Measurements from ENCODE around the gene GMDS.

The GMDS gene

DNA sequence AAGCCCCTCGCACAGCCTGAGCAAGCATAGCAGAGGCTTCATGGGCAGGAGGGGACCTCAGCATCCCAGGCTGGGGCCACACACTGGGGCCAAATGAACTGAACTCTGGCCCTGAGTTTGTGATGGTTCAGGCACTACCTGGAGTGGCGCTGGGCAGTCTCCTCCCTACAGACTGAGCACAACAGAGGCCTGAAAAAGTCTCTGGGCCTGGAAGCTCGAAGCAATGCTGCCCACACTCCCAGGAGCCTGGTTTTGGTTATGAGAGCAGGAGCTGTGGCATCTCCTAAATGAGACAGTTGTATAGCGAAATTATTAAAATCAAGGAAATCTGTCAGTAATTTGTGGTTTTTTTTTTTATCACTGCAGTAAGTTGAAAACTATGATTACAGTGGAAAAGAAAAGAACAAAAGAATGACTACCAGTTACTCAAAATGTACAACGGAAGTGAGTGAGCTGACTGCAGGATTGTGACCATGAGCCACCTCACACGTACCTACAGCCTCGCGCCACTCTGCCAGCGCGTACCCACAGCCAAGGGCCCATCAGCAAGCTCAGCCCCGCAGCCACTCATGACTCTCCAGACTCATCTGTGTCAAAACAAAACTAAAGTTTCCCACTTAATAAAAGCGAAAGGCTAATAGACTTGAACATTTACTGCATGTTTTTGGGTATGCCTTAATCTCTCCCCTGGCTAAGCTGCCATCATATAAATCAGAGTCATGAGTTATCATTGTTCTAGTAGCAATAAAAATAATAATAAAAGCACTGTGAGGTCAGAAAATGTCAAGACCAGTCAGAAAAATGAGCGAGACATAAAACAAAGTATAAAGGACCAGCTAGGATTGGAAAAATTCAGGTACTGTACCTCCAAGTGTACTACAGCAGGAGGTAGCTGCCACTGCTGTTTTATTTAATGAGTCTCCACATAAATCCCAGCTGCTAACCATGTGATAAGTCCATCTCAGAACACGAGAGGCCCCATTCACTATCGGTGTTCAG lies 458.7 kb downstream of the GMDS start:
- DNase-seq = no peak

DNA sequence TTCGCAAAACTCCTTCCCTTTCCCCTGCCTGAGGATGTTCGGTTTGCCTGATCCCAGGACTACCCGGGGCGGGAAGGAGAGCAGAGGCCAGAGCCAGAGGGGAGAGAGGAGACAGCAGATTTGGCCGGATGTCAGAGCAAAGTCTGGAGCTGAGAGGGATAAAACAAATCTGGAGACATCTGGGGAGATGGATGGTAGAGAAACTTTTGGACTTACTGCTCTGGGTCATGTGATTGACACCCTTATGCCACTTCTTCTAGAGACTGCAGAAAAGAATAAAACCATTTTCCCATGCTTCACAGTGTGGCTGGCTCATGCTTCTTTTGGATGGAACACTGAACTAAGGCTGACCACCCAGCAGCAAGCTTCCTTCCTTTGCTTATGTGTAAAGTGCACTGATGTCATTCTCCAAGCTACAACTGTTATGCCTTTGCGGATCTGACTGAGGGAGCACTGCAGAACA lies 461.0 kb downstream of the GMDS start:
- no peak for DNase-seq

DNA sequence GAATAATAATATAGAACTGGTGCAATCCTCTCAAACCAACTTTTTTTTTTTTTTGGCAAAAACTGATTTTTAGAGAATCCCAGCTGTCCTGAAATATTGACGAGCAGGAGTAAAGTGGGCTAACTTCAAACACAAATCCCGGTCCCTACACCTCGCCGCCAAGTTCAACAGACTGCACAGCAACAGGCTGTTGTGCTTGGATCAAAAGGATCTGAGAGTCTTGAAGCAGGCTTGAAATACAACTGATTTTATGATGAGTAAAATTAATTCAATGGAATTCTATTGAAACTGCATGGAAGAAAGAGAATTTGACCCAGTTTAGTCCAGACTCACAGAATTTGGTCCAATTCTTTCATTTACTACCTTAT lies 463.6 kb downstream of the GMDS start:
- DNase-seq = no peak

DNA sequence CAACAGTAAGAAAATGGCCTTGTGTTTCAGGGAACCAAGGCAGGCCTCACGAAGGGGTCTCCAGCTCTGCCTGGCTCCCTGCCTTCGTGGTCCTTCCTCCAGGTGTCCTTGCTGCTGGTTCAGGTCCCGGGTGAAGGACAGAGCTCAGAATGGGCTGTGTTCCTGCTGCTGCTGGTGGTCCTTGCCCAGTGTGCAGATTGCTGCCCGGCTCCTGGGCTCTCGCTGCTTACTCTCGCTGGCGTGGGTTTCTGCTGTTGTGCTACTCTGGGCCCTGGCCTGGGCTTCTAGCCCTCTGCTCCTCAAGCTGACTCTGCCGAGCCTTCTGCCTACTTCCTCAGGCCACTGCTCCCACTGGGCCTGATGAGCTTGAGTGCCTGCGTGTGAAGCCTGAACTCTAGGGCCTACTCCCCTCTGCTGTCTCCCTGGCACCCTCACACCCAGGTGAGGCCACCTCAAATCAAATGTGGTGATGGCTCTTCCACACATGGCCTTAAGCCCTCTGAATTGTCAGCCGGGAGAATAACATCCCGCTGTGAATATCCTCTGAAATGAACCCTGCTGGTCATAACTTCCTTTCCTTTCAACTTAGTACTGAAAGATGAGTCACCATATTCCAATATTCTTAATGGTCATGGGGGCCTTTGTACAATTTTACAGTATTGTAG lies 464.1 kb downstream of the GMDS start:
- no peak for DNase-seq

DNA sequence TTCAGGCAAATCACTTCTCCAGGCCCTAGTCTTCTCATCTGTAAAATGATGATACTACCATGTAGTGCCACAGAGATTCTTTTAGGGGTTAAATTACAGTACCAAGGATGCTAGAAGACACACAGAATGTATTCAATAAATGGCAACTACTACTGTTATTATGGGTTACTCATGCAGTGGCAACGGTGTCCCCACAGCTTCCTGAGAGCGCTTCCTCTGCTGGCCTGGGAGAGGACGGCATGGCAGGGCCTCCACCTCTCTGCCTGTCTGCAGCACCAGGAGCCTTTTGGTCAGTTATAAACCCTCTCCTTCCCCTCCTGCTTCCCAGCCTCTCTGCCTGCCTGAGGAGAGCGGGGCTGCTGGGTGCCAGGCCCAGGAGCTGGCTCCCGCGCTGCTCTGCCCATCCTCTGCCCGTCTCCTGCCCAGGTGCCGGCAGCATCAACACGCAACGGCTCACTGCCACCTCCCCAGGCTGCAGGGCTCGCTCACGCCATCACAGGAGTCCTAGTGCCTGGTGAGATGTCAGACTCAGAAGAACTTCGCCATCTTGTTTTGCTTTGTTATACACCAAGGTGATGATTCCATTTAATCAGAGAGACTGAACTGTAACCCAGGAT lies 465.0 kb downstream of the GMDS start:
- no peak for DNase-seq

DNA sequence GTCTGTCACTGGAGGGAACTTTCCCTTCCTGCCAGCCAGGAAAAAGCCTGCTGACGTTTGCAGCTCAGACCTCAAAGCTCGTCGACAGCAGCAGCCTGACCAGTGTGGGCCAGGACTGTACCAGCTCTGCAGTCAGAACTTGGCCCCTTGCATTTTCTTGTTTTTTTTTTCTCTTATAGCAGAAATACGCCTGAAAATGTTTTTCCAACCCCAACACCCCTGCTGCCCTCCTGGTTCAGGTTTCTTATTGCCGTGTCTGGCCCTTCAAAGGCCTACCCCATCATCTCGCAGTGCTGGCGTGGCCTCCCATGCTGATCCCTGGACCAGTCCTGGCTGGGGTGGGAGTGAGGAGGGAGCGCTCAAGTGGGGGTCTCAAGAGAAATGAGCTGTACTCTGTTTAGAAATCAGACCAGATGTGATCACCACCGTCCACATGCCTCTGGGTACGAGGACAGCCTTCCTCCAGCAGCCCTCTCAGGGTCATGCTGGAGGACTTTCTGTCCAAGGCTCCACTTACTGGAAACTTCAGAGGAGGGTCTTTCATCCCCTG lies 466.6 kb downstream of the GMDS start:
- no peak for DNase-seq

DNA sequence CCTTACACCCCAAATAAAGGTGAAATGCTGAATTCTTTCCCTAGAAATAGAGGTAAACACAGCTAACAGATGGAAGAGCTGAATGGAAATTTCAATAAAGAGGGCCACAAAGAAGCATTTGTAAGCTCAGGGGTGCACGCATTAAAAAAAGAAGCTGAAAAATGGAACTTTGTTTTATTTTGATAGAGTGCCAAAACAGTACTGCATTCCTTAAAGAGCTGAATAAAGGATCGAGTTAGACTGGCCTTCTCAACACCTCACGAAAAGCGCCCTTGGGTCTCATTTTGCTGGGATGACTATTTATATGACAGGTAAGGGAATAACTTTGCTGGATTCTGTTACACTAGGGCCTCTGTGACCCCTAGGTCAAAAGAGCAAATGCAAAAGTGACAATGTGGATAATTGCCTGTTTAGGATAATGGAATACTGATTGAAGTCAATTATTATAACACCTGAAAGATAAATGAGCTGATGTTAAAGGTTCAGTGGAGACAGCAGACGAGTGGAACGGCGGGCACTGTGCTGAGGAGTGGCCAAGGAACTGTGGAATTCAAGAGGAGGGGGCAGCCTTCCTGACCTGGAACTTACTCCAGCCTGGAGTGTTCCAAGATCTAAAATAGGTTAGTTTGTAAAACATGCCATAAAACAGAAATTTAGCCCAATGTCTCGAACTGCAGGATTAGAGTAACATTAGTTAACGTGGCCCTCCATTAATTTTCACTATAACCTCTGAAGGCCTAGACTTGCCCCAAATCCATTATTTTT lies 467.3 kb downstream of the GMDS start:
- no peak for DNase-seq

DNA sequence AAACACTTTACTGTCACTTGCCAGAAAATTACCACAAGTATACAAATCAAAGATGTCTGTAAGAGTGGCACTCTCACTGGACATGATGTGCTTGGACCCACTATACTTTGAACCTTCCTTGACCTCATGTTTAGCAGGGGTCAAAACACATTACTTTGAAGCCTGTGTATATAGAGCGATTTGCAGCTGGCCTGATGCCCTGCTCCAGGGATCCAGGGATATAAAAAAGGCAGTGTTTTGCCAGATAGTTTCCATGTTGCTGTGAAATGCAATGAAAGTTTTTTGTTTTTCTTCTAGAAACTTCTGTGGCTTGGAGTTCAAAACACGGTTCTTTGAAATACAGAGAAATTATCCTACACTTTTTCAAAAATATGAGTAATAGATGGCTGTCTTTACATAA lies 470.0 kb downstream of the GMDS start:
- DNase-seq = no peak

DNA sequence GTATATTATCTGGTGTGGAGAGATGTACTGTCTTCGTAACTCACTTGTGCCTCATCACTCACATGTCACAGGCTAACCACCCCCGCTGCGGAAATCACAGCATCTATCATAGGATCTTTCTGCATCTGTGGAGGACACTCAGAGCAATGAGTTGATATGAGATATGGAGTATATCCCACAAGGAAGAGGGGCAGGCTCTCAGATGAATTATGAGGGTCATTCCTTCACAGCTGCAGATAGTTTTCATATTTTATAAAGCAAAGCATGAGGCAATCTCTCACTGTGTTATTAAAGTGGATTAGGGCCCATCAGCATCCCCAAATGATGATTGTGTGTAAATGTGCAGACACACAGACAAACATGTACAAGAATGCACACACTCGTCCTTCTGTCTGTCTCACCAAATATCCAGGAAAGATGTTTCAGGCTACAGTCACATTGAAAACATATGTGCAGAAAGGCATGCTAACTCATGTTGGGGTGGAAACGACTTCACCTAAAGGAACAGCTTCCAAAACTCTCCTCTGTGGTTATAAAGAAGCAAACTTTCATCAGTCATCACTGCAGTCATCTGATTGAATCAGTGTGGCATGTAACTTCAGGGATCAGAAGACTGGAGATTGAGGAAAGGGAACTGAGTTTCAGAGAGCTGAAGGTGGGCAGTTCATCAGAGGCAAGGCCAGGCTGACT lies 471.0 kb downstream of the GMDS start:
- DNase-seq = no peak

DNA sequence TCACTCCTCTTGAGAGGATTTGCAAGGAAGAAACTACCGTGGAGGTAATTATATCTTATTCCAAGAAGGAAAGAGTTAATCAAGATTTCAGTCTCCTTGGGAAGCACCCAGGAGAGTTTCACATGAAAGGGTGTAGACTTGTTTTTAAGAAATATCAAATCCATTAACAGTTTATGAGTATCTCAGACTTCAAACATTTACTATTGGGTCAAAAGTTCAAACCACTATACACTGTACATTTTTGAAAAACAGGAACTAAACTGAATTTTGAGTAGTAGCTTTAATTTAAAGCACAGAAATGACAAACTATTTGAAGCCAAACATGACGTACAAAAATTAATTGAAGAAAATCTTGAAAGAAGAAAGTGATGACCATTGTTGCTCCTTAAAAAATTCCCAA lies 471.7 kb downstream of the GMDS start:
- no peak for DNase-seq

DNA sequence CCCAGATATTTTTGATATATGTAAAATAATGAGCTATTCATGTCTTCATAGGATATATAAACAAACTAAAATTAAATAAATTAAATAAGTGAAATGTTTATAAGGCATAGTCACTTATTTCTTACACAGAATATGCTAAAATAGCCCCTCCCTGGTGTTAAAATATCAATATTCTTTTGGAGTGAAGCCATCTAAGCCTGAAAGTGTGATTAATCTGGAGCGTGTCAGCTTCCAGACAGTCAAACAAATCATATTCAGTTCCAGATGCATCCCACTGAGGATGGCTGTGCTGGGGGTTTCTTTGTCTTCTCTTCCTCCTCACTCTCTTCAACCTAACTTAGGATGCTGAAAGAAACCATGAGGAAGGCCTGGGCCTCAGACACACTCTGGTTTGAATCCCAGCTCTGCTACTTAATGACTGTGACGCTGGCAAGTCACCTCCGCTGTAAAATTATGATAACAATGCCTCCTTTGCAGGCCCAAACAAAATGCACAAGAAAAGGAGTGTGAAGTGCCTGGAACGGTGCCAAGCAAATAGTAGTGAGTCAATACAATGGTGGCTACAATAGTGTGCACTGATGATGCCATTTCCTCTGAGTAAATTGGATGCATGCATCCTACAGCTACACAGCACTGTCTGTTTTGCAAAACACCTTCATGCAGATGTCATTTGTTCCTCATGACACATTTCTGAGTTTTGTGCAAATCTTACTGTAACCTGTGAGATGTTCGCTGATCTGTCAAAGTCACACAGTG lies 474.3 kb downstream of the GMDS start:
- peak; percentile 36 for DNase-seq

DNA sequence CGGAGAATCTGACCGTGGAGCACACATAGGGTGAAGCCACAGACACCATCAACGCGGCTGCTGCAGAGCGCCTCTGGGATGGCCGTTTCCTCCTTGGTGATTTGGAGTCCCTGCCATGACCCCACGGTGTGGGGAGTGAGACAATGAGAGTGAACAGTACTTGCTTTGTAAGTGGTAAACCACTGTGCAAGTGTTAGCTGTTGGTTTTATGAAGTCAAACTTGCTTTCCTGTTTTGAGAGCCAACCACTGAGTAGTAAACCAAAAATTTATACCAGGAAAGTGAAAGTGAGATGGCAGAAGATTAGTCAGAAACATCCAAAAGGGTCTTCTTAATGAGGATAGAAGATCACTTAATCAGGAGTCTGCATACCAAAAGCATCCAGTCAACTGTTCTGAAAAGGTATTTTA lies 475.0 kb downstream of the GMDS start:
- no peak for DNase-seq

DNA sequence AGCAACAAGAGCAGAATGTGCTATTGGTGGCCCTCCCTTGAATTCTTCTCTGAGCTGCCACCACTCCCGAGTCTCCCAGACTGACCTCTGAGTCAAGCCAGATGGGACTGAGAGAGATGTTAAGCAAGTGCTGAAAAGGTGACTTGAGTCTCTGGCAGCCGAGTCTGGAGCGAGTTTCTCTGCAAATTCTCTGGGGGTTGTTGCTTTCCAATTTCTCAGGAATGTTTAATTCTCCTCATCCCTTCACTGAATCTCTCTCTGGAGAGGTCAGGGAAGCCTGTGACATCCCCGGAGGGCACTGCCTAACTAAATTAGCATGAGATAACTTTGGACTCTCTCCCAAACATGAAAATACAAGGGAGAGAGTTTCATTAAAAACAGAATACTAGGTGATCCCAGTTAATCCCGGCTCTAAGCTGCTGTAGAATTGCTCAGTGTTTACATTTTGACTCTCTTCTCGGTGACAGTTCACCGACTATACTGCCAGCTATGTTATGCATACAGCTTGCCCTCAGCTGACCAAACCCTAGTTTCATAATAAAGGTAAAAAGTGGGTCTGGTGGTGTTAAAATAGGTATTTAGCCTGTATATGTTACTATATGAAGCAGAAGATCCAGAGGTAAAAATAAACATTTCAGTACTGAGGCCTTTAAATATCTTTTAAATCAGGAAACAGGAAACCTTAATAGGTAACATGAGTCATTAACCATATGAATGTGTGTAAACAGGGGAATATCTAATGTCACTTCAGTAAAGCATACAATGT lies 477.7 kb downstream of the GMDS start:
- DNase-seq = no peak

DNA sequence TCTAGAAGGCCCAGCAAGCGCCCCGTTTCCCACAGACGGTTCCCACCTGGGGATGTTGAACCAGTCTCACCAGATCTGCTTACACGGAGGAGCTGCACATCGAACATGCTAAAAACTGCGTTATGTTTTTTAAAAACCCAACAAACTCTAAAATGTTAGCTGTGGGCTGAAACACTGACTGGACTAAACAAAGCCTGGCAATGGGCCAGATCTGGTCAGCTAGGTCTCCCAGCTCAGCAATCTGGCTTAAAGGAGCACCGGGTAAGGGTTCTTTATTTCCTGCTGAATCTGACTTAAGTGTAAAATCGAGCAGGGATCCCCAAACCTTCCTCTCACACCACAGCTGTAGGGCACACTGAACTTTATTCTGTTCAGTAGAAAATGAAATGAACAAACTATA lies 478.8 kb downstream of the GMDS start:
- no peak for DNase-seq

DNA sequence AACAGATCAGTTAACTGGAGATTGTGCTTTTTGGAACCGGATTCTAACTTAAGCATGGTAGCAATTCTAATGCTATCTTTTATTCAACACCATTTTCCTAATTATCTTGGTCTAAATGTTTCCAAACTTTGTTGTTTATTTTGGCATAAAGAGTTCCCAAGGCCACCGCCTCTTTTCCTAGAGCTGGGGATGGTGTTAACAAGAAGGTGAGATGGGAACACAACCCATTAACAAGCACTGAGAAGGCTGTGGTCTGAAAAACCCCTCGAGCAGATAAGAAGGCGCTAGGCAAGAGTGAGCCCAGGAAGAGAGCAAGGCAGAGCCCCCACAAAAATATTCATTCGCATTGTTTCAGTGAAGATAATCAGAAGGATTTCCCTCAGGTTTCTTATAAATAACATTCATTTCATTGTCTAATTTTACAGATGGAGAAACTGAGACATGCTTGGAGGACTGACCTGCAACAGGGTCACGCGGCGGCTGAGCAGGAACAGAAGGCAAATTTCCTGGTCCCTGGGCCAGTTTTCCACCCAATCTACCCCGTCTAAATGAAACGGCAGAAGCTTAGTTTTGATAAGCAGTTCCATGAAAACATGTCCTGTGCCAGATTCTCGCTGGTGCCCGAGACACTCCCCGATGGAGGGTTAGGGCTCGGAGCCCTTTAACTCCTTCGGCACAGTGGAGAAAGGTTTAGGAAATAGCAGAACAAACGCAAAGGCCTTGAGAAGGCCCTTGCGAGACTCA lies 480.1 kb downstream of the GMDS start:
- DNase-seq = no peak

DNA sequence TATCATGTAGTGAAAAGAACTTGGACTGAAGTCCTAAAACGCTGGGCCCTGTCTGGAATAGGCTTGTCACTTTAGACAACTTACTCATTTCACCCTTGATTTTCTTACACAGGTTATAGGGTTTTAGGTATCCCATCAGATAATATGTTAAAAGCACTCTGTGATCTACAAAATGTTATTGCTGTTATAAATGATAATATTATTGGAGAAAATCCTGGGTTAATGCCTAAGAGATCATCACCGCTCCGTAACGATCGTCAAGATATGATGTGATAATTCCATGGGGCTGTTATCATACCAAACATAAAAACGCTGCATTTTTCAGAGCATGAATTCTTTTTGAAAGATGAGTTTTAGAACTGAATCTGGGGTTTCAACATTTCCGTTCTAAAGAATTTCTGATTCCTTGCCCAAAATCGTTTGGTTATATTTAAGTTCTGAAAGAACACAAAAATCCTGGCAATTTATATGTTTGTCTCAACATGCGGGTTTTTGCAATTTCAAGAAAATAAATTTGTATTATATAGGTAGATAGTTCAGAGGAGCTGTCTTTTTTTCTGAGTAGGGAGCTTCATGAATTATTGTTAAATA lies 480.9 kb downstream of the GMDS start:
- DNase-seq = no peak

DNA sequence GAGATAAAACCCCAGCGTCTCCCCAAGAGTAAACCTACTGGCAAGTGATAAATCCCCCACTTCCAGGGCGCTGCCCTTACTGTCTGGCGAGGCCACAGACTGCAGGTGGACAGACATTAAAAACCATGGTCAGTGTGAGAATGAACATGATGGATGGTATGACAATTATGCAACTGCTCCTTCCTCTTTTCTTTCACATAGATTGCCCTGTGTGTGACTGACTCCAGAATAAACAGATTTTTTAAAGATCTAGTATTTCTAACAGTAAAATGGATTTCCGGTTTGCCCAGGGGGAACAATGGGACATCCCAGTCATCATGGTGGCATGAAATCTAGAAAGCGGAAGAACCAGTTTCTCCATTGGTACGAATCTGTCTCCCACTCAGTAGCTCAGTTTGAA lies 482.0 kb downstream of the GMDS start:
- DNase-seq = no peak

DNA sequence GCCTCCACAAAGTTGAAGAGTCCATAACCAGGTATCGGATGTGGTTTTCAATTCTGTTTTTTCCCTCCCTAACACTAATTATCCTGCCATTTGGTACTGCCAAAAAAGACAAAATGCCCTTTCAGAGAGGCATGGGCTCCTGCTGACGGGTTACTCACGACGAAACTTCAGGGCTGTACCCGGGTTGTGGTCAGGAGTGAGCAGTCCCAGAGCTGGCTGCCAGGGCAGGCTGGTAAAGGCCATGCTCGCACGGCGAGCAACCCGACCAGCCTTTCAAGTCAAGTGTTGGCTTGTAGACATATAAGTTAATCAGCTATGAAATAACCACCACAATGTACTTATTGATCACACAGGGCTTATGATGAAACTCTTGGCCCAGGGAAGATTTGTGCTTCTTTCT lies 483.2 kb downstream of the GMDS start:
- DNase-seq = no peak

DNA sequence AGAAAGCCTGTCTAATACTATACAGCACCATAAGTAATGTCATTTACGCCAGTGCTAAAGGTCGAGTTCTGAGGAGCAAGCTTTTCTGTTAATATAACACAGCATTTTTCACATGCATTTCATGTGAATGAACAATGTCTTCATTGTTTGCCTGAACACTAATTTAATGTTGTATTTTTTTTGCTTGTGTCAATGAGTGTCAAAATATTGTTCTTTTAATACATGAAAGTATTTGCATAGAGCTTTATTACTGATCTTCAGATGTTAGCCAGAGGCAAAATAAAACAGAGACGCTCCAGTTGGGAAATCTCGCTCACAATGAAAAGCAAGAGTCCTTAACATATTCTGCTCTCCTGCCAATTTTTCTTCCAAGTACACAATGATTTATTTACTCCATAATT lies 483.9 kb downstream of the GMDS start:
- DNase-seq = no peak
